HepG2 (cell line): ENCODE results near the gene PSMG3. TPM values are rescaled to one million over a fixed set of nuclear protein-coding genes. Genes with fewer than 3 reads are reported as not detected.

ENCODE experiments used
- BATF2 ChIP-seq: sonication (generic); formaldehyde crosslinking; IDR thresholded peaks from 2 replicates; pipeline ENCODE4 v1.8.0; 2022; ENCODE audit warnings: mild to moderate bottlenecking, missing genetic modification reagents, moderate library complexity
- CAMTA2 ChIP-seq: sonication (generic); formaldehyde crosslinking; IDR thresholded peaks from 2 replicates; pipeline ENCODE4 v1.4.0; 2020; ENCODE audit warnings: mild to moderate bottlenecking, missing genetic modification reagents, borderline replicate concordance
- CENPT ChIP-seq: sonication (generic); formaldehyde crosslinking; IDR thresholded peaks from 2 replicates; pipeline ENCODE4 v1.8.0; 2022; ENCODE audit warnings: low read depth, mild to moderate bottlenecking, moderate library complexity, missing genetic modification reagents
- HNF1B ChIP-seq: sonication (generic); formaldehyde crosslinking; IDR thresholded peaks from 2 replicates; pipeline ENCODE4 v1.5.1; 2020; ENCODE audit warnings: mild to moderate bottlenecking, moderate library complexity, missing genetic modification reagents
- HNRNPL ChIP-seq: fragments of 200-400 bp; formaldehyde crosslinking; IDR thresholded peaks from 2 replicates; pipeline ENCODE4 v1.6.1; 2017; ENCODE audit warnings: mild to moderate bottlenecking, low read depth, low read length
- HOXA3 ChIP-seq: sonication (generic); formaldehyde crosslinking; IDR thresholded peaks from 2 replicates; pipeline ENCODE4 v1.5.0; 2020; ENCODE audit warnings: missing genetic modification reagents
- KDM5B ChIP-seq: sonication (generic); formaldehyde crosslinking; IDR thresholded peaks from 2 replicates; pipeline ENCODE4 v1.4.0; 2020; ENCODE audit warnings: missing genetic modification reagents, mild to moderate bottlenecking, borderline replicate concordance
- NR2C2 ChIP-seq: sonication (generic); formaldehyde crosslinking; IDR thresholded peaks from 2 replicates; pipeline ENCODE4 v1.4.0; 2020; ENCODE audit warnings: missing genetic modification reagents, mild to moderate bottlenecking, moderate library complexity, borderline replicate concordance
- PAXIP1 ChIP-seq: sonication (generic); formaldehyde crosslinking; conservative IDR thresholded peaks from 2 replicates; pipeline ENCODE4 v1.4.0; 2020; ENCODE audit warnings: mild to moderate bottlenecking, missing genetic modification reagents, moderate library complexity
- PREB ChIP-seq: sonication (generic); formaldehyde crosslinking; IDR thresholded peaks from 2 replicates; pipeline ENCODE4 v1.4.0; 2020; ENCODE audit warnings: missing genetic modification reagents
- RFXAP ChIP-seq: sonication (generic); formaldehyde crosslinking; IDR thresholded peaks from 2 replicates; pipeline ENCODE4 v1.4.0; 2020; ENCODE audit warnings: missing genetic modification reagents, borderline replicate concordance
- SKIL ChIP-seq: sonication (generic); formaldehyde crosslinking; IDR thresholded peaks from 2 replicates; pipeline ENCODE4 v1.8.0; 2022; ENCODE audit warnings: missing genetic modification reagents, mild to moderate bottlenecking, moderate library complexity, borderline replicate concordance
- ZMYM3 ChIP-seq: sonication (generic); formaldehyde crosslinking; IDR thresholded peaks from 2 replicates; pipeline ENCODE4 v1.5.1; 2020; ENCODE audit warnings: mild to moderate bottlenecking, missing genetic modification reagents
- ZNF124 ChIP-seq: sonication (generic); formaldehyde crosslinking; IDR thresholded peaks from 2 replicates; pipeline ENCODE4 v1.4.0; 2020; ENCODE audit warnings: missing genetic modification reagents
- ZNF20 ChIP-seq: sonication (generic); formaldehyde crosslinking; IDR thresholded peaks from 2 replicates; pipeline ENCODE4 v1.4.0; 2020; ENCODE audit warnings: mild to moderate bottlenecking, moderate library complexity, missing genetic modification reagents
- ZNF431 ChIP-seq: sonication (generic); formaldehyde crosslinking; IDR thresholded peaks from 2 replicates; pipeline ENCODE4 v1.9.0; 2022; ENCODE audit warnings: missing genetic modification reagents, low read depth, mild to moderate bottlenecking, borderline replicate concordance
- ZNF530 ChIP-seq: sonication (generic); formaldehyde crosslinking; IDR thresholded peaks from 2 replicates; pipeline ENCODE4 v1.5.0; 2020; ENCODE audit warnings: low read depth, mild to moderate bottlenecking, missing genetic modification reagents
- ZNF563 ChIP-seq: sonication (generic); formaldehyde crosslinking; IDR thresholded peaks from 2 replicates; pipeline ENCODE4 v1.8.0; 2022; ENCODE audit warnings: mild to moderate bottlenecking, moderate library complexity, missing genetic modification reagents
- ZNF772 ChIP-seq: sonication (generic); formaldehyde crosslinking; IDR thresholded peaks from 2 replicates; pipeline ENCODE4 v1.5.0; 2020; ENCODE audit warnings: mild to moderate bottlenecking, missing genetic modification reagents
- polyA plus RNA-seq, 8 experiments: library from polyadenylated mRNA; depleted of rRNA in 3 of 8; stranded (reverse) in 7 of 8; unstranded in 1 of 8; fragments of >200 nt; fragmentation: Illumina TruSeq in 4 of 8; extraction: Trizol in 4 of 8; gene quantifications; 2 replicates each; pipeline versions ENCODE4 v1.2.1 to v1.2.3, GENCODE V29; 2011 to 2016; ENCODE audit warnings: low read depth in 4 of 8, missing spikeins in 1 of 8, mixed read lengths in 1 of 8; ENCODE audit not compliant: insufficient read depth in 1 of 8
- total RNA-seq, 5 experiments: library from RNA; depleted of rRNA; stranded (reverse); fragments of >200 nt; fragmentation: Illumina TruSeq; extraction: Trizol; gene quantifications; 2 replicates each; pipeline ENCODE4 v1.2.3, GENCODE V29; 2016; ENCODE audit warnings: low read depth in 1 of 5

PSMG3 gene
- total and polyA plus RNA-seq, 2 of the 13 experiments (the other 11 are each of a cell fraction or from before 2014, with no cell fraction given): 29.6 to 48.4 TPM

GRCh38 chr7:1531263-1531978, 38.4 kb downstream of the PSMG3 start (continued):
- peak; percentile 8; the same call in 1 of the 2 replicates for TF ChIP-seq ZMYM3
- no peak for TF ChIP-seq CENPT (CRISPR knock-in tag)
- no peak for TF ChIP-seq CAMTA2 (CRISPR knock-in tag)
- no peak for TF ChIP-seq ZNF124 (CRISPR knock-in tag)
- no peak for TF ChIP-seq ZNF772 (CRISPR knock-in tag)
- peak; percentile 59; the same call in 1 of the 2 replicates for TF ChIP-seq HNF1B (CRISPR knock-in tag)
- TF ChIP-seq SKIL (CRISPR knock-in tag): peak; percentile 64
- no peak for TF ChIP-seq ZNF530 (CRISPR knock-in tag)
- TF ChIP-seq NR2C2 (CRISPR knock-in tag): peak; percentile 55
- TF ChIP-seq PREB: no peak
- peak; percentile 45; the same call in 1 of the 2 replicates for TF ChIP-seq ZNF431
- TF ChIP-seq HNRNPL: 0 out of 2 replicates have a peak, but pooled peaks have one; percentile 59
- peak; percentile 58 for TF ChIP-seq KDM5B
- no peak for TF ChIP-seq RFXAP (CRISPR knock-in tag)
- 0 out of 2 replicates have a peak, but pooled peaks have one; percentile 28 for TF ChIP-seq PAXIP1 (CRISPR knock-in tag)
- no peak for TF ChIP-seq ZNF20
- TF ChIP-seq HOXA3: peak; percentile 63
- TF ChIP-seq BATF2 (CRISPR knock-in tag): no peak
- peak; percentile 59; the same call in 1 of the 2 replicates for TF ChIP-seq ZNF563 (CRISPR knock-in tag)
